Effector memory CD8-positive, alpha-beta T cell (primary cell): Measurements from ENCODE around the gene ITGB2.
A peak's percentile ranks its signal among the peaks of the same experiment; 100 is the strongest.

ENCODE experiments used
- ATAC-seq: fragments of 150-1000 bp; cut with Tn5 transposase; replicated peaks from 2 replicates; pipeline ENCODE4 v1.10.0; 2021; ENCODE audit warnings: mild to moderate bottlenecking, moderate library complexity
- DNase-seq, 3 experiments: peaks; one replicate each; pipeline ENCODE4 v3.0.0; 2021
- H3K27ac Mint-ChIP-seq, 2 donors: one replicate each; pipeline ENCODE4 v1.8.0; 2022; ENCODE audit warnings: mild to moderate bottlenecking in 2 of 2, mixed read lengths in 2 of 2, moderate library complexity in 2 of 2
- H3K27me3 Mint-ChIP-seq, 2 donors: one replicate each; pipeline ENCODE4 v1.8.0; 2022; ENCODE audit warnings: mixed read lengths in 2 of 2
- H3K36me3 Mint-ChIP-seq: one replicate; pipeline ENCODE4 v1.8.0; 2022; ENCODE audit warnings: mild to moderate bottlenecking, moderate library complexity, mixed read lengths; ENCODE audit not compliant: insufficient read depth
- H3K4me1 Mint-ChIP-seq, 2 donors: one replicate each; pipeline ENCODE4 v1.8.0; 2022; ENCODE audit warnings: low read depth in 2 of 2, mixed read lengths in 2 of 2
- H3K4me3 Mint-ChIP-seq, 2 donors: one replicate each; pipeline ENCODE4 v1.8.0; 2022; ENCODE audit warnings: mild to moderate bottlenecking in 2 of 2, mixed read lengths in 2 of 2, moderate library complexity in 2 of 2
- H3K9me3 Mint-ChIP-seq, 2 donors: one replicate each; pipeline ENCODE4 v1.8.0; 2022; ENCODE audit warnings: mixed read lengths in 2 of 2

The ITGB2 gene

DNA sequence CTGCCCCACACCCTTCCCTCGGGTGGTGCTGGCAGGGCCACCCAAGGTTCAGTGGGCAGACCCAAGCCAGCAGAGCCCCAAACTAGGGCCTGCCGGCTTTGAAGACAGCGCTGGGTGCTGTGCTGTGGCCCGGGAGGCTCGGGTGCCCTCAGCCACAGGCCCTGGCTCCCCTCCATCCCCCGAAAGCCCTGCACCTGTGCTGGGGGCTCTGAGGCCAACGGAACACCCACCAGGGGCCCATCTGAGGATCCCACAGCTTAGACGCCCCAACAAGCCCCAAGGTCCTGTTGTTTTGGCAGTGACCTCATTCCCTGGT is 8.6 kb downstream of the ITGB2 start:
- peak overlapping the region; percentile 77 to 86 for H3K4me3 Mint-ChIP-seq
- H3K27me3 Mint-ChIP-seq = no peaks in the 10 kb centered on the region
- no peak for ATAC-seq
- H3K4me1 Mint-ChIP-seq = peaks cover 57 to 61% of the 10 kb centered on the region in 2 donors
- H3K27ac Mint-ChIP-seq = peak overlapping the region; percentile 71 to 93
- H3K36me3 Mint-ChIP-seq = peaks cover 72% of the 10 kb centered on the region
- DNase-seq = no peak
- no peaks in the 10 kb centered on the region for H3K9me3 Mint-ChIP-seq

- Mint-ChIP-seq H3K9me3 (no peaks in the 10 kb centered on the region), H3K4me3 (peak overlapping the region; percentile 77 to 86), H3K4me1 (peaks cover 54 to 57% of the 10 kb centered on the region in 2 donors), H3K27ac (peak overlapping the region; percentile 71 to 93), H3K36me3 (peaks cover 72% of the 10 kb centered on the region), H3K27me3 (no peaks in the 10 kb centered on the region)
- peak; percentile 59 to 62 (median 60) for DNase-seq
- peak; percentile 68 for ATAC-seq
Observed at GRCh38 chr21:44911384-44912157, 9.1 kb downstream of the ITGB2 start.

GRCh38 chr21:44911068-44911383 is 9.7 kb downstream of the ITGB2 start:
- no peaks in the 10 kb centered on the region for H3K9me3 Mint-ChIP-seq
- no peaks in the 10 kb centered on the region for H3K27me3 Mint-ChIP-seq
- peak overlapping the region; percentile 71 to 93 for H3K27ac Mint-ChIP-seq
- H3K36me3 Mint-ChIP-seq = peaks cover 76% of the 10 kb centered on the region
- DNase-seq (no peak), ATAC-seq (no peak)
- peaks cover 53 to 58% of the 10 kb centered on the region in 2 donors for H3K4me1 Mint-ChIP-seq
- H3K4me3 Mint-ChIP-seq = peak overlapping the region; percentile 77 to 86

DNA sequence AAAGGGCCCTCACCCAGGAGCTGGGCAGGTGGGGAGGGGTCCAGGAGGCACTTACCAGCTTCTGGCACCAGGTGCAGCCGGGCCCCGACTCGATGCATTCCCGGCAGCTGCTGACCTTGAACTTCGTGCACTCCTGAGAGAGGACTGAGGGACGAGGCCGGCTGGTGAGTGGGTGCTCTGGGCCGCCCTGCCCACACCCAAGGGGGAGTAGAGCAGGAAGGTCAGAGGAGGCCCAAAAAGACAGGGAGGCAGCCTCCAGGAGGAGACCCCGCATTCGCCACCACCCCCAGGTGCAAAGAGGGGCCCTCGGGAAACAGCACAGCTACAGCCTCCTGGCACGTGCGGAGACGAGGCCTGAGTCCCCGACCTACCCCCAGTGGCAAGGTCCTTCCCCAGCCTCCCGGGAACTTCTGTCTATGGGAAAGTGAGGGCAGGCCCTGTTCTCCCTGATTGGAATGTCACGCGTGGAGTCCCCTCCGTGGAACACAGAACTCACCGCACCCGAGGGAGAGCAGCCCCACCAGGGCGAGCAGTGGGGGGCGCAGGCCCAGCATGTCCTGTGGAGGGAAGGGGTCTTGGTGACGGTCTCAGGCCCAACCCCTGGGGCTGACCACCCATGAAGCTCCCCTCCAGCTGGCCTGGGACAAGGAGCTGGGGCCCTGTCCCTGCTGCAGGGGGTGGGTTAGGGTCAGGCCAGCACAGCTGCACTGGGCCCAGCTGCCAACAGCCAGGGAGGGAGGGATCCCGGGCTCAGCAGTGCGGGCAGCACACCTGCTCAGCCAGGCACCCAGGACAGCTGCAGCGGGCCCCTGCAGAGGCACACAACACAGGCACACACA is 10.3 kb downstream of the ITGB2 start:
- DNase-seq (no peak), ATAC-seq (no peak)
- peak overlapping the region; percentile 71 to 93 for H3K27ac Mint-ChIP-seq

GRCh38 chr21:44909719-44910118 is 11.0 kb downstream of the ITGB2 start:
- peak overlapping the region; percentile 54 to 61 for H3K27ac Mint-ChIP-seq
- H3K36me3 Mint-ChIP-seq = peaks cover 81% of the 10 kb centered on the region
- H3K27me3 Mint-ChIP-seq = no peaks in the 10 kb centered on the region
- DNase-seq = no peak
- H3K4me3 Mint-ChIP-seq = peak overlapping the region; percentile 18 to 31
- H3K4me1 Mint-ChIP-seq = peaks cover 45 to 55% of the 10 kb centered on the region in 2 donors
- no peaks in the 10 kb centered on the region for H3K9me3 Mint-ChIP-seq
- no peak for ATAC-seq

More for the DNA sequence above, 10.3 kb downstream of the ITGB2 start:
- Mint-ChIP-seq H3K4me3 (peak overlapping the region; percentile 77 to 86), H3K9me3 (no peaks in the 10 kb centered on the region), H3K36me3 (peaks cover 74% of the 10 kb centered on the region), H3K4me1 (peaks cover 48 to 56% of the 10 kb centered on the region in 2 donors), H3K27me3 (no peaks in the 10 kb centered on the region)

DNA sequence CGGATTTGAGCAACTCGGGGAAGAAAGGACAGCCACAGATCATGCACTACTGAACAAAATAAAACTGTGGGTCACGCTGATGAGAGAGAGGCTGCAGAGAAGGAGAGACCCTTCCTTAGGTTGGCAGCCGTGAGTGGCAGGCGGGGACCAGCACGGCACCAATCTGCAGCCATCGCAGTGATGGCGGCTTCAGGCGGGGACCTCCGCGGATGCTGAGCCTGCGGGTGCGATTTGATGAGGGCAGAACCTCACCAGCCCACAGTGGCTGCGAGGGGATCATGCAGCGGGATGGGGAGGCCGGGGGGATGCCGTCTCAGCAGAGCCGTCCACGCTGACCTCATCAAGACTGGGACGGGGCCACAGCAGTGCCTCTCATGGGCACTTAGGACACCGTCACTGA is 11.8 kb downstream of the ITGB2 start:
- no peak for DNase-seq
- H3K4me3 Mint-ChIP-seq = no peak overlapping the region
- H3K27me3 Mint-ChIP-seq = no peaks in the 10 kb centered on the region

GRCh38 chr21:44907966-44908895 is 12.5 kb downstream of the ITGB2 start:
- ATAC-seq = no peak
- Mint-ChIP-seq H3K9me3 (no peaks in the 10 kb centered on the region), H3K27ac (peak overlapping the region; percentile 61 to 62), H3K4me3 (no peak overlapping the region), H3K36me3 (peaks cover 87% of the 10 kb centered on the region), H3K4me1 (peaks cover 41 to 47% of the 10 kb centered on the region in 2 donors), H3K27me3 (no peaks in the 10 kb centered on the region)
- no peak for DNase-seq

More for the DNA sequence above, 11.8 kb downstream of the ITGB2 start:
- Mint-ChIP-seq H3K27ac (peak overlapping the region; percentile 61 to 62), H3K4me1 (peaks cover 44 to 53% of the 10 kb centered on the region in 2 donors), H3K9me3 (no peaks in the 10 kb centered on the region), H3K36me3 (peaks cover 82% of the 10 kb centered on the region)
- ATAC-seq = no peak

GRCh38 chr21:44907225-44907965 is 13.3 kb downstream of the ITGB2 start:
- peaks cover 93% of the 10 kb centered on the region for H3K36me3 Mint-ChIP-seq
- ATAC-seq = no peak
- H3K27ac Mint-ChIP-seq = no peak overlapping the region
- H3K4me1 Mint-ChIP-seq = peaks cover 42 to 50% of the 10 kb centered on the region in 2 donors
- H3K27me3 Mint-ChIP-seq = no peaks in the 10 kb centered on the region
- DNase-seq = no peak
- no peaks in the 10 kb centered on the region for H3K9me3 Mint-ChIP-seq
- H3K4me3 Mint-ChIP-seq = no peak overlapping the region

DNA sequence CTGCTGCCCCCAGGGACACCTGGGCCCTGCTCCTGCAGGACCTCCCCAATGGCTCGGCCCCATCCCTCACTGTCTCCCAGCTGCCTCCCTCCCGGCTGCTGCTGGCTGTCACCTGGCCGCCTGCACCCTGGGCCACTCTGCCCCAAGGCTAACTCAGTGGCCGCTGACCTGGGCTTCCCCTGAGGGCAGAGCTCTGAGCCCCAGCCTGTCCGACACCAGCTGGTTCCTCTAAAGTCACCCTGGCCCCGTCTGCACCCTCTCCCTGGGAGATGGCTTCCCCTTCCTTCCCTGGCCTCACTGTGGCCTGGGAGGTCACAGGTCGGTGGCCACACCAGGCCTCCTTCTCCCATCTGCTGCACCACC is 15.0 kb downstream of the ITGB2 start:
- DNase-seq (no peak), ATAC-seq (no peak)
- no peaks in the 10 kb centered on the region for H3K27me3 Mint-ChIP-seq
- H3K36me3 Mint-ChIP-seq = peaks cover 92% of the 10 kb centered on the region
- H3K9me3 Mint-ChIP-seq = no peaks in the 10 kb centered on the region
- H3K4me3 Mint-ChIP-seq = no peak overlapping the region
- H3K4me1 Mint-ChIP-seq = peaks cover 29 to 34% of the 10 kb centered on the region in 2 donors
- peak overlapping the region; percentile 59 to 73 for H3K27ac Mint-ChIP-seq

GRCh38 chr21:44905016-44905727 is 15.5 kb downstream of the ITGB2 start:
- peaks cover 93% of the 10 kb centered on the region for H3K36me3 Mint-ChIP-seq
- no peak overlapping the region for H3K4me3 Mint-ChIP-seq
- no peaks in the 10 kb centered on the region for H3K9me3 Mint-ChIP-seq
- peak overlapping the region; percentile 59 to 73 for H3K27ac Mint-ChIP-seq
- H3K4me1 Mint-ChIP-seq = peaks cover 33 to 34% of the 10 kb centered on the region in 2 donors
- H3K27me3 Mint-ChIP-seq = no peaks in the 10 kb centered on the region
- DNase-seq (no peak), ATAC-seq (no peak)

DNA sequence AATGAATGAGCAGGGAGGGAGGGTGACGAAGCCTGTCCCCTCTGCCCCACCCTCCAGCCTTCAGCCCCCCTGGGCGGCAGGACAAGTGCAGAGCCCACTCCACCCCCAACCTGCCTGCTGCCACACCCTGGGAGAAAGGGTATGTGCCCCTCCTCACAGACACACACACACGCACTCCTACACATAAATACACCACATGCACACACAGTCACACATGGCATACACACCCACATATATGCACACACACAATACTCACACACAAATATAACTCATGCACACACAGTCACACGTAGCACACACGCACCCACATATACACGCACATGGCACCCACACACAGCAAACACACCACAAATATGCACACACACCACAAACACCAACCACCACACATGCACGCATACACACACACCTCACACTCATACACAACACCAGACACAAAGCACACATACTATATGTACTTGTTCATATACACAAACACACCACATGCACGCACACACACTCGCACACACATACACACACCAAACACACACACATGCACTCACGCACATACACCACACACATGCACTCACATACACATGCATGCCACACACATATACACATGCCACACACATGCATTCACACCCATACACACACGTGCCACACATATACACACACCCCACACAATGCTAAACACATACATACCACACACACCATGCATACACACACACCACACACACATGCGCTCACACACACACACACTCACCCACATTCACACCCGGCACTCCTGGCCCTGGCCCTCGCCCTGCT is 16.4 kb downstream of the ITGB2 start:
- DNase-seq = no peak
- Mint-ChIP-seq H3K27ac (no peak overlapping the region), H3K4me1 (peaks cover 30 to 33% of the 10 kb centered on the region in 2 donors), H3K4me3 (no peak overlapping the region), H3K27me3 (no peaks in the 10 kb centered on the region), H3K9me3 (no peaks in the 10 kb centered on the region), H3K36me3 (peaks cover 91% of the 10 kb centered on the region)
- ATAC-seq = no peak

DNA sequence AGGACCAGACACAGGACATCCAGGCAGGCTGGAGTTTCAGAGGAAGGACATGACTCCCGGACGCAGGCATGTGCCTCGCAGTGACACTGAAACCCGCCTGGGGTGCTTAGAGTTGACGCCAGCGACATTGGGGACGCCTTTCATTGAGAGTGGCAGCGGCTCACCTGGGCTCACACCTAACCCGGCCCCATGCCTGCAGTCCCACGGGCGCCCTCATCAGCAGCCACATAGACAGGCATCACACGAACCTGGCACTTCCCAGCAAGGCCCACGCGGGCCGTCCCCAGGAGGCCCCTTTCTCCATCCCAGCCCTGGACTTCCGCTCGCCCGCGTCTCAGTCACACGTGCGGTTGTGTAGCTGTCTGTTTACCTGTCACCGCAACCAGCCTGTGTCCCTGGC is 17.0 kb downstream of the ITGB2 start:
- no peak overlapping the region for H3K27ac Mint-ChIP-seq
- ATAC-seq (no peak), DNase-seq (no peak)
- no peaks in the 10 kb centered on the region for H3K9me3 Mint-ChIP-seq
- no peak overlapping the region for H3K4me3 Mint-ChIP-seq
- H3K4me1 Mint-ChIP-seq = peaks cover 25 to 27% of the 10 kb centered on the region in 2 donors
- H3K36me3 Mint-ChIP-seq = peaks cover 92% of the 10 kb centered on the region
- no peaks in the 10 kb centered on the region for H3K27me3 Mint-ChIP-seq
